SW 1271 (cell line): ENCODE measurements around the gene ACAP3.
"Not testable (repeated sequence)": the region's sequence is repeated elsewhere in the genome, so short reads cannot be mapped to it uniquely, and the experiment has no call there.

Source experiments
- DNase-seq, 2 experiments: peaks; one replicate each; lab custom pipeline; 2025; lab: John Stamatoyannopoulos, UW

ACAP3 gene

GRCh38 chr1:1330366-1331067 is 22.8 kb upstream of the ACAP3 start:
- no peak for DNase-seq

DNA sequence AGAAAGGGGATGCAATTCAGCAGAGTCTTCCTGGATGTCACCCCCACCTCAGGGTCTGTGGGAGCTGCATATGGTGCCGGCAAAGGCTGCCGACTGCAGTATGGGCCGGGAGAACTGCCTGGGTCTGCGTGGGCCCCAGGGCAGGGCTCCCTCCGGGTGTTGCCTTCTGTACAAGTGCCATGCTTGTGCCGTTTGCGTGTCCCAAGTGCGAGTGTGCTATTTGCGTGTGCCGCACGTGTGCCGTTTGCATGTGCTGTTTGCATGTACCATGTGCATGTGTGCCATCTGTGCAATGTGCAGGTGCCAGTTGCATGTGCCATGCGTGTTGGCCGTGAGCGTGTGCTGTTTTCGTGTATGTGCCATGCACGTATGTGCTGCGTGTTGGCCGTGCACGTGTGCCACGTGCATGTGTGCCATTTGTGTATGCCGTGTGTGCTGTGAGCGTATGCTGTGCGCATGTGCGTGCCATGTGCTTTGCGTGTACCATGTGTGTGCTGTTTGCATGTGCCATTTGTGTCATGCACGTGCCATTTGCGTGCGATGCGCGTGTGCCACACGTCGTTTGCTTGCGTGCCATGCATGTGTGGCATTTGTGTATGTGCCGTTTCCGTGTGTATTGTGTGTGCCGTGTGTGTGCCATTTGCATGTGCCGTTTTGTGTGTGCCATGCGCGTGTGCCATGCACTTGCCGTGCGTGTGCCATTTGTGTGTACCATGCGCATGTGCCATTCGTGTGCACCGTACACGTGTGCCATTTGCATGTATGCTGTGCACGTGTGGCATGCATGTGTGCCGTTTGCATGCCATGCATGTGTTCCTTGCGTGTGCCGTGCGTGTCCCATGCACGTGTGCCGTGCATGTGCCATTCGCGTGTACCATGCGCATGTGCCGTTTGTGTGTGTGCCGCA is 21.8 kb upstream of the ACAP3 start:
- DNase-seq: no peak

GRCh38 chr1:1328254-1328653 is 20.5 kb upstream of the ACAP3 start:
- DNase-seq: no peak

GRCh38 chr1:1327291-1327690 is 19.6 kb upstream of the ACAP3 start:
- DNase-seq: no peak

DNA sequence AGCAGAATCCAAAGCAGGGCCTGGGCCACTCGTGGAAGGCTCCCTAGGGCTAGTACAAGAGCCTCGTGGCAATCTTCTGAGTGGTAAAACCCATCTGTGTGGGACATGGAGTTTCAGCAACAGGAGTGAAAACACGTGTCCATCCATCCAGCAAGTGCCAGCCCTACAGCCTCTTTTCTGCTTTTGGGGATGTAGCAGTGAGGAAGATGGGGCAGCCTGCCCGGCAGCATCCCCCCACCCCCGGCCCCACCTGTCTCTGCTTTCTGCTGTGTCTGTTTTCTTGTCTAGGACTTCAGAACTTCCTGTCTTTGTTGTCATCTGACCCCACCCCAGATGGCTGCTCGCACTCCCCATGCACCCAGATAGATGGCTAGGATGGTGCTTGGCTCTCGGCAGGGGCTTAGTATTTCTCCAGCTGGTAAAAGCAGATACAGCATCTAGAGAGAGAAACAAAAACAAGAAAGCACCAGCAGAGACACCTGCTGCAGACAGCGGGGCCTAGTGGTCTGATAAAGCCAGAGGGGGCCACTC is 18.4 kb upstream of the ACAP3 start:
- no peak for DNase-seq

GRCh38 chr1:1325288-1326074 is 17.8 kb upstream of the ACAP3 start:
- DNase-seq: no peak

GRCh38 chr1:1324524-1325287 is 17.0 kb upstream of the ACAP3 start, which contains the start of the genes CPTP and INTS11:
CPTP (plus strand) TSS chr1:1324802; CDS start chr1:1326911, 2,109 bp downstream.
INTS11 (minus strand) TSS chr1:1324660; CDS start chr1:1324608, 52 bp downstream.
- DNase-seq: peak; percentile 48 to 70

- DNase-seq: no peak
Measured at GRCh38 chr1:1324084-1324523, 16.4 kb upstream of the ACAP3 start.

GRCh38 chr1:1322952-1323351 is 15.2 kb upstream of the ACAP3 start:
- DNase-seq: no peak

- DNase-seq: no peak
Measured at GRCh38 chr1:1322418-1322817, 14.7 kb upstream of the ACAP3 start.

- DNase-seq: no peak
Measured at GRCh38 chr1:1321477-1321876, 13.7 kb upstream of the ACAP3 start.

- DNase-seq: no peak
Measured at GRCh38 chr1:1320666-1321448, 13.1 kb upstream of the ACAP3 start.

DNA sequence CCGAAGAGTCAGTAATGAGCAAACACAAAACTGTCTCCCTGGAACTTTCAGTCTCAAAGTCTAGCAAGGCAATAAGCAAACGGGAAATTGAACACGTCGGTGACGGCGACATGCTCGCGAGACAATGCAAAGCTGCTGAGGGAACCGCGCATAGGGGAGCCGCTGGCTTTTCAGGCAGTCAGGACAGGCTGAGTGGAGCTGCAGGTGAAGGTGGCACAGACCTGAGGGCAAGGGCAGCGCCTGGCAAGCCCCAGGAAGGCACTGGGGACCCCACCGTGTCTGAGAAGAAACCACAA is 11.9 kb upstream of the ACAP3 start:
- no peak for DNase-seq

DNA sequence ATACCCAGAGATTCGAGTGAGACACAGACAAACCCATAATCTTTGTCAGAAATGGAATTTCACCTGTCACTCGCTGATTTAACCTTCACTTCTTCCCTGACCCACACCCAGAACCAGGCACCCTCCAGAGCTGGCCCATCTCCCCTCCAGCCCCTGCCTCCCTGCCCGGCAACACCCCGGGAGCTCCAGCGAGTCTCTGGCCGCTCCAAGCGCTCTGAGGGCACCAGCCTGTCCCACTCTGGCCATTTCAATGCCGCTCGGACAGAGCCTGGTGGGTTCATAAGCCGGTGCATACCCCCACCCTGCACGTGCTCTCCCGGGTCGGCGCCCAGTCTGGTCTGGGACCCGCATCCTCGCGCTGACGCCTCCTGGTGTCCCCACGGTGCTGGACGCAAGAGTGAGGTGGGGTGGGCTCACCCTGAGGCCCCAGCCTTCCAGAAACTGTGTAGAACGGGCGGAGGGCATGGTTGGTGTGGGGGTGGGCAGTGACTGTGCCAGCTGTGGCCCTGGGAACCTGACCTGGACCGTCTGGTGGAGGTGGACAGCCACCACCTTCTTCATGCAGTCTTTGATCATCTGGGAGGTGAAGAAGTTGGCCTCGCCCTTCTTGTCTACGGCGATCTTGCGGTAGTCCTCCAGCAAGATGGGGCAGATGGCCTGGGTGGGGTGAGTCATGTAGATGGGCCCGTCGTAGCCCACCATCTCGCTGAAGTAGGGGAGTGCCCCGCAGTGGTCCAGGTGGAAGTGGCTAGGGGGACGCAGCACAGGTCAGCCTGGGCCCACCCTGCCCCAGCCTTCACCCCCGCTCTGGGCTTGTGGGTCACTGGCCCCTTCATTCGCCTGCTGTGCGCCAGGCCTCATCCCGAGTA is 11.3 kb upstream of the ACAP3 start:
- DNase-seq: no peak

- DNase-seq: peak; percentile 36 to 86
Measured at GRCh38 chr1:1318131-1318652, 10.5 kb upstream of the ACAP3 start.

- no peak for DNase-seq
Measured at GRCh38 chr1:1317420-1317819, 9.7 kb upstream of the ACAP3 start.

DNA sequence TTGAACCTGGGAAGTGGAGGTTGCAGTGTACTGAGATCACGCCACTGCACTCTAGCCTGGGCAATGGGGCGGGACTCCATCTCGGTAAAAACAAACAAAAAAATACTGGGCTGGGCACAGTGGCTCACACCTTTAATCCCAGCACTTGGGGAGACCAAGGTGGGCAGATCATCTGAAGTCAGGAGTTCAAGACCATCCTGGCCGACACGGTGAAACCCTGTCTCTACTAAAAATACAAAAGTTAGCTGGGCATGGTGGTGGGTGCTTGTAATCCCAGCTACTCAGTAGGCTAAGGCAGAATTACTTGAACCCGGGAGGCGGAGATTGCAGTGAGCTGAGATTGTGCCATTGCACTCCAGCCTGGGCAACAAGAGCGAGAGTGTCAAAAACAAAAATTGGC is 8.5 kb upstream of the ACAP3 start:
- DNase-seq: not testable (repeated sequence)

GRCh38 chr1:1315435-1315954 is 7.8 kb upstream of the ACAP3 start:
- no peak for DNase-seq

GRCh38 chr1:1314678-1315335 is 7.1 kb upstream of the ACAP3 start:
- DNase-seq: no peak
